Stimulated activated CD8-positive, alpha-beta memory T cell treated with anti-CD3 and anti-CD28 coated beads, Interleukin-15, amount 100 ng/mL, for 48 hours (primary cell): ENCODE data around the gene MRPS23.

Experiments used
- DNase-seq, 2 donors: peaks; one replicate each; pipeline ENCODE4 v3.0.0-alpha.2; 2020; ENCODE audit warnings: low read depth in 2 of 2

MRPS23 gene

DNA sequence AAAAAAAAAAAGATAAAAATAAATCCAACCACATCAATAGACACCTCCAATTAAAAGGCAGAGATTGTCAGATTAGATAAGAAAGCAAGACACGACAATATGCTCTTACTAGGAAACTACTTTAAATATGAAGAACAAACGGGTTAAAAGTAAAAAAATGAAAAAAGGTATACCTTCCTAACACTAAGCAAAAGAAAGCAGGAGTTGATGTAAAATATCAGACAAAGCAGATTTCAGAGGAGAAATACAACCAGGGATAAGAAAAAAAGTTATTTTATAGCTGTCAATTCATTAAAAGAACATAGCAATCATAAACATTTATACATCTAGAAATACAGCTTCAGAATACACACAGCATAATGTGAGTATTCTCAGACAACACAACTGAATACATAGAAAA is 55.0 kb downstream of the MRPS23 start:
- DNase-seq = no peak

DNA sequence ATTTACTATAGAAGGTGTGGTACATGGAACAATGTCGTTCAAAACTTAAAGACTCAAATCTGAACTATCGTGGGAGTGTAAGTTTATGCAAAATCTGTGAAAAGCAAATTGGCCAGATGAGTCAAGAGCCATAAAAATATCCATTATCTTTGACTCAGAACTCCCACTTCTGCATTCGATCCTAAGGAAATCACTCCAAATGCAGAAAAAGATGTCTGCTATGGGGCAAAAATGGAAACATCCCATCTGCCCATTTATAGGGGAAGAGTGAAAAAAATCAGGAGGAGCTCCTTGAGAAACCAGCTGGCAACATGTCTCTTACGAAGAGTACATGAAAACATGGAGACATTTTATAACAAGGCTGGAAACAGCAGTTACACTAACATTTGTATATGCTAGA is 61.1 kb downstream of the MRPS23 start:
- no peak for DNase-seq

DNA sequence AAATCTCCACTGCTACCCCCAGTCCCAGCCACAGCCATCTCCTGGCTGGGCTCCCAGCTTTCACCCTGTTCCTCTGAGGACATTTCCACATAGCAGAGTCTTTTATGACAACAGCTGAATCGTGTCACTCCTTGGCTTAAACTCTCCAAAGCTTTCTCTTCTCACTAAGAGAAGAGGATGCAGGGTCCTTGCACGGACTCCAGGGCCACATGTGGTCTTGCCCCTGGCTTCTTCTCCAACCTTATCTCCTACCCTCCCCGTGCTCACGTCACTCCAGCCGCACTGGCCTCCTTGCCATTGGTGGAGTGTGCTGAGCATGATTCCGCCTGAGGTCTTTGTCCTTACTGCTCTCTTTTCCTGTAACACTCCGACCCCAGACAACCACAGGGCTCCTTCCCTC is 64.8 kb downstream of the MRPS23 start:
- no peak for DNase-seq
